OCI-LY7 (cell line): ENCODE measurements around the gene NRP1. TPM values are rescaled to one million over a fixed set of nuclear protein-coding genes. Genes with fewer than 3 reads are reported as not detected.

Experiments
- BruUV-seq: library from RNA; stranded (reverse); fragments of 400-500 nt; replicated peaks from 2 replicates; lab custom pipeline; 2021; lab: Mats Ljungman, UMichigan
- CTCF ChIA-PET: fragments of 300-600 bp; sonication (Branson Sonifier 250); formaldehyde crosslinking; loops from one replicate; lab custom pipeline; 2022; ENCODE audit warnings: antibody characterized with exemption; ENCODE audit not compliant: unreplicated experiment; lab: Charles Lee
- POLR2A ChIA-PET: fragments of 300-600 bp; sonication (Branson Sonifier 250); formaldehyde crosslinking; loops from one replicate; lab custom pipeline; 2022; ENCODE audit warnings: antibody characterized with exemption; lab: Charles Lee
- DNase-seq: peaks from one replicate; pipeline ENCODE4 v3.0.0-alpha.2; 2015; ENCODE audit warnings: low spot score
- H2AFZ ChIP-seq: fragments of 200-600 bp; sonication (generic), shearing (Covaris generic); 2 replicates; pipeline ENCODE4 v1.6.1; 2014; ENCODE audit warnings: mild to moderate bottlenecking, antibody characterized with exemption, low read length, moderate library complexity
- H3K27ac ChIP-seq: fragments of 200-600 bp; sonication (generic); 2 replicates; pipeline ENCODE4 v1.5.1; 2014; ENCODE audit warnings: mixed run types, low read depth, mild to moderate bottlenecking, moderate library complexity, low read length, inconsistent platforms; ENCODE audit not compliant: poor library complexity, severe bottlenecking
- H3K36me3 ChIP-seq: fragments of 200-600 bp; sonication (generic); 2 replicates; pipeline ENCODE4 v1.6.1; 2014; ENCODE audit warnings: mild to moderate bottlenecking, antibody characterized with exemption, low read length, moderate library complexity, mixed read lengths; ENCODE audit not compliant: insufficient read depth
- H3K4me1 ChIP-seq: fragments of 200-600 bp; sonication (generic); 2 replicates; pipeline ENCODE4 v1.5.1; 2014; ENCODE audit warnings: mild to moderate bottlenecking, low read length; ENCODE audit not compliant: insufficient read depth, poor library complexity, severe bottlenecking
- H3K4me2 ChIP-seq: fragments of 200-600 bp; sonication (generic); 2 replicates; pipeline ENCODE4 v1.6.1; 2014; ENCODE audit warnings: mild to moderate bottlenecking, low read length
- H3K4me3 ChIP-seq: fragments of 200-600 bp; sonication (generic); 2 replicates; pipeline ENCODE4 v1.5.1; 2014; ENCODE audit warnings: mild to moderate bottlenecking, low read depth, low read length; ENCODE audit not compliant: poor library complexity, severe bottlenecking
- H3K79me2 ChIP-seq: fragments of 200-600 bp; sonication (generic); 2 replicates; pipeline ENCODE4 v1.6.1; 2016; ENCODE audit warnings: low read depth, mild to moderate bottlenecking, low read length, moderate library complexity, mixed read lengths; ENCODE audit not compliant: insufficient read depth
- H3K9me2 ChIP-seq: fragments of 200-600 bp; sonication (generic); 2 replicates; pipeline ENCODE4 v1.6.1; 2016; ENCODE audit warnings: mild to moderate bottlenecking, low read length, mixed read lengths; ENCODE audit not compliant: insufficient read depth
- H3K9me3 ChIP-seq: fragments of 200-600 bp; sonication (generic); 2 replicates; pipeline ENCODE4 v1.6.1; 2014; ENCODE audit warnings: mild to moderate bottlenecking, mixed run types, low read length, mixed read lengths
- H4K20me1 ChIP-seq: fragments of 200-600 bp; sonication (generic); 2 replicates; pipeline ENCODE4 v1.6.1; 2014; ENCODE audit warnings: mild to moderate bottlenecking, antibody characterized with exemption, low read length, moderate library complexity, mixed read lengths; ENCODE audit not compliant: insufficient read depth
- EZH2phosphoT487 ChIP-seq: fragments of 200-600 bp; sonication (generic); IDR thresholded peaks from 2 replicates; pipeline ENCODE4 v1.6.1; 2018; ENCODE audit warnings: low read depth, borderline replicate concordance, mild to moderate bottlenecking, mixed run types, antibody characterized with exemption, low read length, moderate library complexity, mixed read lengths
- intact Hi-C: fragments of 100-400 bp; cut with micrococcal nuclease; formaldehyde crosslinking; loops from one replicate; pipeline ENCODE4 v1.10.0; 2022; ENCODE audit not compliant: unreplicated experiment
- total RNA-seq, 2 experiments: library from RNA; depleted of rRNA in 1 of 2; stranded (reverse); fragments of >200 nt in 1 of 2; shearing (Covaris generic) in 1 of 2; gene quantifications; 2 replicates each; pipeline ENCODE4 v1.2.3, GENCODE V29; 2014 to 2022
- TF ChIP-seq, protein P1 (sequence below): fragments of 200-600 bp; sonication (generic); conservative IDR thresholded peaks from 2 replicates; pipeline ENCODE4 v1.5.1; 2014; ENCODE audit warnings: mild to moderate bottlenecking, antibody characterized with exemption, low read length, moderate library complexity, mixed read lengths

NRP1 gene
- total RNA-seq, 2 experiments from 2014 or later: not detected

- TF ChIP-seq, protein P1, sequence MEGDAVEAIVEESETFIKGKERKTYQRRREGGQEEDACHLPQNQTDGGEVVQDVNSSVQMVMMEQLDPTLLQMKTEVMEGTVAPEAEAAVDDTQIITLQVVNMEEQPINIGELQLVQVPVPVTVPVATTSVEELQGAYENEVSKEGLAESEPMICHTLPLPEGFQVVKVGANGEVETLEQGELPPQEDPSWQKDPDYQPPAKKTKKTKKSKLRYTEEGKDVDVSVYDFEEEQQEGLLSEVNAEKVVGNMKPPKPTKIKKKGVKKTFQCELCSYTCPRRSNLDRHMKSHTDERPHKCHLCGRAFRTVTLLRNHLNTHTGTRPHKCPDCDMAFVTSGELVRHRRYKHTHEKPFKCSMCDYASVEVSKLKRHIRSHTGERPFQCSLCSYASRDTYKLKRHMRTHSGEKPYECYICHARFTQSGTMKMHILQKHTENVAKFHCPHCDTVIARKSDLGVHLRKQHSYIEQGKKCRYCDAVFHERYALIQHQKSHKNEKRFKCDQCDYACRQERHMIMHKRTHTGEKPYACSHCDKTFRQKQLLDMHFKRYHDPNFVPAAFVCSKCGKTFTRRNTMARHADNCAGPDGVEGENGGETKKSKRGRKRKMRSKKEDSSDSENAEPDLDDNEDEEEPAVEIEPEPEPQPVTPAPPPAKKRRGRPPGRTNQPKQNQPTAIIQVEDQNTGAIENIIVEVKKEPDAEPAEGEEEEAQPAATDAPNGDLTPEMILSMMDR: no peak
- no peak for TF ChIP-seq EZH2phosphoT487
- no TSS peak for BruUV-seq
- intact Hi-C loops: no loop called here
These were observed 170.3 kb downstream of the NRP1 start for GRCh38 chr10:33164060-33164709.

DNA sequence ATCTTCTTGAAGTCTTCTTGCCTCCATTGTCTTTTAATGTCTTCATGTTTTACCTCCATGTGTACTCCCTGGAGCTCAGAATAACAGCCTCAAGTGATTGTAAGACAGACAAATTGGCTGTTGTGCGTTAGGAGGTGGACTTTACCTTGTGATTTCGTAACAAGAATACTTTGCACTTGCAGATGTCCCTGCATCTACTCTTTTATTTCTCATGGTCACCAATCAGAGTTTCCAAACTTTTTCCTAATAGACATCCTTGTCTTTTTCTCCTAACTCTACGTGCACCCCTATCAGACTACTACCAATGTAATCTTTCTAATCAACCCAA is 172.3 kb downstream of the NRP1 start:
- TF ChIP-seq, protein P1: no peak
- no peak for TF ChIP-seq EZH2phosphoT487
- H3K9me2 ChIP-seq: no peaks in the 10 kb centered on the region
- no peak overlapping the region for H2AFZ ChIP-seq
- DNase-seq: no peak
- H3K36me3 ChIP-seq: no peaks in the 10 kb centered on the region
- H4K20me1 ChIP-seq: no peaks in the 10 kb centered on the region
- H3K4me3 ChIP-seq: no peak overlapping the region
- no peaks in the 10 kb centered on the region for H3K79me2 ChIP-seq
- H3K4me1 ChIP-seq: no peaks in the 10 kb centered on the region
- CTCF ChIA-PET: interaction anchor here (0.6 kb wide), 1 partner anchor 315 kb away, joined by 4 read pairs; no protein-coding TSS in a partner anchor
- H3K27ac ChIP-seq: no peak overlapping the region
- intact Hi-C loops: no loop called here
- BruUV-seq: no TSS peak
- POLR2A ChIA-PET: no interaction called here
- no peak overlapping the region for H3K4me2 ChIP-seq
- H3K9me3 ChIP-seq: no peaks in the 10 kb centered on the region

More at GRCh38 chr10:33164060-33164709, 170.3 kb downstream of the NRP1 start:
- Histone ChIP-seq H3K27ac (no peak overlapping the region), H3K4me3 (no peak overlapping the region), H3K36me3 (no peaks in the 10 kb centered on the region), H3K9me2 (no peaks in the 10 kb centered on the region), H4K20me1 (no peaks in the 10 kb centered on the region), H3K79me2 (no peaks in the 10 kb centered on the region), H3K9me3 (no peaks in the 10 kb centered on the region), H3K4me2 (no peak overlapping the region), H2AFZ (peak overlapping the region; percentile 21; the same call in 1 of the 2 replicates), H3K4me1 (no peaks in the 10 kb centered on the region)
- POLR2A ChIA-PET: interaction anchor here (0.6 to 0.9 kb wide), 2 partner anchors 9 to 453 kb away, joined by 4 read pairs; no protein-coding TSS in a partner anchor
- CTCF ChIA-PET: no interaction called here
- no peak for DNase-seq

GRCh38 chr10:33161550-33162247 is 172.8 kb downstream of the NRP1 start:
- CTCF ChIA-PET: no interaction called here
- no peak overlapping the region for H3K27ac ChIP-seq
- no peaks in the 10 kb centered on the region for H3K9me3 ChIP-seq
- no peaks in the 10 kb centered on the region for H4K20me1 ChIP-seq
- H3K4me2 ChIP-seq: no peak overlapping the region
- POLR2A ChIA-PET: no interaction called here
- H3K4me1 ChIP-seq: peaks cover 2% of the 10 kb centered on the region
- no peak overlapping the region for H3K4me3 ChIP-seq
- TF ChIP-seq, protein P1: no peak
- no peak for TF ChIP-seq EZH2phosphoT487
- H3K36me3 ChIP-seq: no peaks in the 10 kb centered on the region
- intact Hi-C loops: no loop called here
- H3K9me2 ChIP-seq: no peaks in the 10 kb centered on the region
- no peak overlapping the region for H2AFZ ChIP-seq
- no peak for DNase-seq
- BruUV-seq: no TSS peak
- H3K79me2 ChIP-seq: no peaks in the 10 kb centered on the region
